ENCODE results near the gene AKAP3. TPM values are rescaled to one million over a fixed set of nuclear protein-coding genes. Genes with fewer than 3 reads are reported as not detected.

Gene AKAP3
- total RNA-seq, 4 donors from 2014 or later, result 0.44 to 4.5 (median 2.5) TPM; not detected in 1

- no peak for TF ChIP-seq CTCF (IDR thresholded peaks at IDR 0.05; ENCODE audit: low read depth)
These were observed 62.4 kb downstream of the AKAP3 start for GRCh38 chr12:4586500-4586899.

GRCh38 chr12:4584896-4585295 lies 64.0 kb downstream of the AKAP3 start:
- no peak for TF ChIP-seq CTCF (IDR thresholded peaks at IDR 0.05; ENCODE audit: low read depth)

DNA sequence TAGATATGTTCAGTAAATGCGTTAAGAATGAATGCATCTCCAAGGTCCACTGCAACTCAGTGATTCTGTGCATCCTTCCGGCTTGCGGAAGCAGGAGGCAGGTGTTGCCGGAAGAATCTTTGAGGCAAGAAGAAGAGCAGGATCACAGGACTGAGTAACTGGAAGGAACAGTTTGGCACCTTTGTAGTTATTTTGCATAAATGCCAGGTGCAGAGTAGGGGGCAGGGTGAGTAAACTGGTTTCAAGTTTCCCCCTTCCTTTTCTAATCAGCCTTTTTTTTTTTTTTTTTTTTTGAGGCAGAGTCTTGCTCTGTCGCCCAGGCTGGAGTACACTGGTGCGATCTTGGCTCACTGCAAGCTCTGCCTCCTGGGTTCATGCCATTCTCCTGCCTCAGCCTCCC lies 64.6 kb downstream of the AKAP3 start:
- no peak for TF ChIP-seq CTCF (IDR thresholded peaks at IDR 0.05; ENCODE audit: low read depth)

DNA sequence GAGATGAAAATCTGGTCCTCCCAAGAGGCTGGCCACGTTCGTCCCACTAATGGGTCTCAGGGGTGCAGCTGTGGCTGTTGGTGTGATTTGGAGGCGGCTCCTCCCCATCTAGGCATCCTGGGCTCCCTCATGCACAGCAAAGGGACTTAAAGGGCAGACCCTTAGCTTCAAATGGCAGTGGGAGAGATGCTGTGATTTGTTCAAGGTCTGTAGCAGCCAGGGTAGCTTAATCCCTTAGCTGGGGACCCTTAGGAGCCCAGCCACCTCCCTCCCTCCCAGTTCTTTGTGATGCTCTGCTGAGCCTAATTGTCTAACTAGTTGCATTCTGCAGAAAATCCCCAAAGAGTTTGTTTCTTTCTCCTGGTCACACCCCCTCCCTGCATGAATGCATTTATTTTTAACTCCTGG lies 68.6 kb downstream of the AKAP3 start:
- TF ChIP-seq CTCF (IDR thresholded peaks at IDR 0.05; ENCODE audit: low read depth), result no peak

GRCh38 chr12:4579305-4580102 lies 69.3 kb downstream of the AKAP3 start:
- no peak for TF ChIP-seq CTCF (IDR thresholded peaks at IDR 0.05; ENCODE audit: low read depth)

DNA sequence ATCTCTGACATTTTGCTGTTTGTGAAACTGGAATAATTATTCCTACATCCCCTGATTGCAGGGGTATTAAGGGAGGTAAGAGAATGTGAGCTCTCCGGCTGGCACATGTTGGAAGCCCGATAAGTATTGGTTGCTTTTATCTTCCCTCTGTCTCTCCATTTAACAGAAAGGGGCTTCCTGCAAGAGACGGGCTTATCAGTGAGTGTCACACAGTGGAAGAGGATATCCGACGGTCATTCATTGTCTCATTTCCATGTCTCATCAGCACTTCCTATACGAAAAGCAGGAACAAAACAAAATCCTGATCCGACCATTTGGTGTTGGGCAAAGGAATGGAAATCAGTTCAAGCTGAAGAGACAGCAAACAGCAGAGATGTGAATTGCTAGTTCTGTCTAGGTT lies 76.2 kb downstream of the AKAP3 start:
- no peak for TF ChIP-seq CTCF (IDR thresholded peaks at IDR 0.05; ENCODE audit: low read depth)

DNA sequence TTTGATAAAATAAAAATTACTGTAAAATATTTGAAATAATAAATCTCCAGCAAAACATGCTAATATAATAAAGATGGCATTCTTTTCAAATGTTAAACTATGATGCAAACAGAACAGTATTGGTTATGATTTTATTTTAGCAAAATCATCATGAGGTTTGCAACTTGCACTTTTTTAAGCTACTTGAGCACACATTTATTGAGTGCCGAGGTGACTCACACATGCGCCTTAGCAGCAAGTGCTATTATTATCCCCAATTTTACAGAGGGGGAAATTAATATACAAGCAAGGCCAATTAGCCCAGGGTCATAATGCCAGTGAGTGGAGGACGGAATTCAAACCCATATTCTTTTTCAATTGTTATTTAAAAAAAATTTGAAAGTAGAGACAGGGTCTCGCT lies 79.6 kb downstream of the AKAP3 start:
- no peak for TF ChIP-seq CTCF (IDR thresholded peaks at IDR 0.05; ENCODE audit: low read depth)

All from subcutaneous adipose tissue (tissue), 4 donors.